22Rv1 (cell line): ENCODE measurements around the gene HMOX1.
A peak's percentile ranks its signal among the peaks of the same experiment; 100 is the strongest.

Experiments used
- H3K27ac ChIP-seq: fragments of 450-650 bp; 2 replicates; pipeline ENCODE4 v1.5.1; 2017
- ZFX ChIP-seq: fragments of 450-650 bp; IDR thresholded peaks from 2 replicates; pipeline ENCODE4 v1.6.1; 2017; ENCODE audit warnings: antibody characterized with exemption, borderline replicate concordance
- TF ChIP-seq, protein P1 (sequence below): fragments of 450-650 bp; IDR thresholded peaks from 2 replicates; pipeline ENCODE4 v1.5.1; 2017; ENCODE audit warnings: mild to moderate bottlenecking

Gene HMOX1

DNA sequence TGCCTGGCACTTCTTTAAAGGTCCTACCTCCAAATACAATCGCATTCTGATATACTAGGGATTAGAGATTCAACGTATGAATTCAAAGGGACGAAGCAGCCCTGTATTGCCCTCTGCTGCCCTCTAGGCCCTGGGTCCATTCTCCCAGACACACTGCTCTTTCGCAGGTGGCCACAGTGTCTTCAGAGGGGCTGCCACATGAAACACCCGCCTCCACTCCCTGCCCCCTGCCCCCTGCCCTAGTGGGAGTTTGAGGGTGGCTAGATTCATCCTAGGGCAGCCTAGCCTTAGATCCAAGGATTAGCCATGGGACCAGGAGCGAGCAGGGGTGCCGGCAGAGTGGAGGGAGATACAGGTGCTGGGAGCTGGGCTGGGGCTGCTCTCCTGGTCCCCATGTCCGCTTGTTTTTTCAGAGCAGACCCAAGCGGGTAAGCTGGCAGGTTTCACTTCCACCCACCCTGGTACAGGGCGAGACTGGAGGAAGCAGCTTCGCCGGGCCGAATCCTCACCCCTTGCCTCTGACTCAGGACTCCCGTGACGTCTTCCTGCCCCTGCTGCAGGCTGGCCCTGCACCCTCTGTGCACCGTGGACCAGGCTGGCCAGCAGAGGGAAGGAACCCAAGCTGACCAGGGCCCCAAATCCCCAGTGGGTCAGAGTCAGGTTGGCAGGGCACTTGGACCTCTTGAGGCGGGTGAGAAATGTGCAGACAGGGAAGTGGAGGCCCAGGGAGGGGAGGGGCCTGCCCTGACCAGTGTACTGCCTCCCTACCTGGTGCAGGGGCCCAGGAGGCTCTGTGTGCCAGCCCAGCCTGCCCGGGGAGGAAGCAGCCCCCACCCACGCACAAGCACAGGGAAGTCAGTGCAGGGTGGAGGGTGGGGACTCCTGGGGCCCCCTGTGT, 28.4 kb upstream of the HMOX1 start:
- TF ChIP-seq, protein P1, sequence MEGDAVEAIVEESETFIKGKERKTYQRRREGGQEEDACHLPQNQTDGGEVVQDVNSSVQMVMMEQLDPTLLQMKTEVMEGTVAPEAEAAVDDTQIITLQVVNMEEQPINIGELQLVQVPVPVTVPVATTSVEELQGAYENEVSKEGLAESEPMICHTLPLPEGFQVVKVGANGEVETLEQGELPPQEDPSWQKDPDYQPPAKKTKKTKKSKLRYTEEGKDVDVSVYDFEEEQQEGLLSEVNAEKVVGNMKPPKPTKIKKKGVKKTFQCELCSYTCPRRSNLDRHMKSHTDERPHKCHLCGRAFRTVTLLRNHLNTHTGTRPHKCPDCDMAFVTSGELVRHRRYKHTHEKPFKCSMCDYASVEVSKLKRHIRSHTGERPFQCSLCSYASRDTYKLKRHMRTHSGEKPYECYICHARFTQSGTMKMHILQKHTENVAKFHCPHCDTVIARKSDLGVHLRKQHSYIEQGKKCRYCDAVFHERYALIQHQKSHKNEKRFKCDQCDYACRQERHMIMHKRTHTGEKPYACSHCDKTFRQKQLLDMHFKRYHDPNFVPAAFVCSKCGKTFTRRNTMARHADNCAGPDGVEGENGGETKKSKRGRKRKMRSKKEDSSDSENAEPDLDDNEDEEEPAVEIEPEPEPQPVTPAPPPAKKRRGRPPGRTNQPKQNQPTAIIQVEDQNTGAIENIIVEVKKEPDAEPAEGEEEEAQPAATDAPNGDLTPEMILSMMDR, result peak; percentile 70
- no peak for TF ChIP-seq ZFX
- H3K27ac ChIP-seq, result peak overlapping the region; percentile 60; the same call in 1 of the 2 replicates

DNA sequence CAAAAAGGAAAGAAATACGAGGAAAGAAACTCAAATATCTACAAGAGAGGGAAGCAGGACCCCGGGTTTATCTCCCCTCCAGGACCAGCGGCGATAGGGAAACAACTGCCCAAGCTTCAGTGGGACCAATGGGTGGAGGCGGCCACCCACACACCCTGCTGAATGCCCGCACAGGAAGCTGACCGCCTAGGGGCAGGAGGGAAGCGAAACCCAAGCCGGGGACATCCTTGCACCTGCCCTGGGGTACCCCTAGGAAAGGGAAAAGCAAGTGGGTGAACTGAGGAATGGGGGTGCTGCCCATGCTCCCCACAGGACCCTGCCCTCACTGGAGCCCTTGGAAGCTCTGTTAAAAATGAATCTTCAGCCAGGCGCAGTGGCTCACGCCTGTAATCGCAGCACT, 27.6 kb upstream of the HMOX1 start:
- H3K27ac ChIP-seq, result no peak overlapping the region

DNA sequence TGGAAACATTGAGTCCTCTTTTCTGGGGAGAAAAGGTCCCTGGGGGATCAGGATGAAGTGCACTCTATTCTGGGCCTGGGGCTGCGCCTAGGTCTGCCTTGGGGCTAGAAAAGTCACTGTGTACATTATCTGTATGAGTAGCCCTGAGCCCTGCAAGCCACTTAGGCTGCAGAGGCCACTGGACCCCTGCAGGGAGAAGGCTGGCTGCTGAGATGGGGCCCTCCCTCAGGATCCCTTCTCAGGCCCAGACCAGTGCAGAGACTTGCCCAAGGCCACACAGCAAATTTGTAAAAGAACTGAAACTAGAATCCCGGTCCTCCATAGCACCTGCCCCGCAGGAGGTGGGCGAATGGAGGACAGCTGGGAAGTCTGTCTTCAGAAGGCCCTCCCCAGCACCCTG, 26.8 kb upstream of the HMOX1 start:
- no peak overlapping the region for H3K27ac ChIP-seq
- no peak for TF ChIP-seq ZFX
- TF ChIP-seq, protein P1, result no peak

More for the DNA sequence above, 27.6 kb upstream of the HMOX1 start:
- TF ChIP-seq, protein P1, result no peak

DNA sequence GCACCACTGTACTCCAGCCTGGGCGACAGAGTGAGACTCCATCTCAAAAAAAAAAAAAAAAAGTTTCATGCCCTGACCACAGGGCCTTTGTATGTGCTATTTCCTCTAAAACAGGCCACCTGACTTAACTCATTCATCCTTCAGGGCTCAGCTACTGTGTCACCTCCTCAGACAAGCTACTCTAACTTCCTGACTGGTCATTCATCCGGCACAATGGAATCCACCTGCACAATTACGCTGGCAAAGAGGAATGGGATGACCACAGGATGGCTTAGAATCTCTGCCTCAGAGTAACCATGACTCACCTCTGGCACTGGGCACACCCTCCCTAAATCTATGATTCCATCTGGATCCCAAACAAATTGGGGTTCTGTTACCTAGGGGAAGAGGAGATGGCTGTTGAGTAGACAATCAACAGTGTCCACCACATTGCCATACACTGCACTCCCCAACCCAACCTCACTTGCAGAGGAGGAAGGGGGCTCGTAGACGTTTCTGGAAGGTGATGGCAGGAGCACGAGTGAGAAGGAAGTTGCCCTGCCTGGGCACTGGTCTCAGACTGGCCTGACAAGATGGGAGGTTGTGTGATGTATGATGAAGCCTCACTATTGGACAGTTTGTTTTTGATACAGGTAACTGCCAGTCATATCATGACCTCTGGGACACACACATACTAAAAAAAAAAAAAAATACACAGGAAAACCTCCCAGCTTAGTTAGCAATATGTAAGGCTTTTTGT, 22.8 kb upstream of the HMOX1 start:
- no peak overlapping the region for H3K27ac ChIP-seq
- no peak for TF ChIP-seq ZFX
- TF ChIP-seq, protein P1, result no peak

DNA sequence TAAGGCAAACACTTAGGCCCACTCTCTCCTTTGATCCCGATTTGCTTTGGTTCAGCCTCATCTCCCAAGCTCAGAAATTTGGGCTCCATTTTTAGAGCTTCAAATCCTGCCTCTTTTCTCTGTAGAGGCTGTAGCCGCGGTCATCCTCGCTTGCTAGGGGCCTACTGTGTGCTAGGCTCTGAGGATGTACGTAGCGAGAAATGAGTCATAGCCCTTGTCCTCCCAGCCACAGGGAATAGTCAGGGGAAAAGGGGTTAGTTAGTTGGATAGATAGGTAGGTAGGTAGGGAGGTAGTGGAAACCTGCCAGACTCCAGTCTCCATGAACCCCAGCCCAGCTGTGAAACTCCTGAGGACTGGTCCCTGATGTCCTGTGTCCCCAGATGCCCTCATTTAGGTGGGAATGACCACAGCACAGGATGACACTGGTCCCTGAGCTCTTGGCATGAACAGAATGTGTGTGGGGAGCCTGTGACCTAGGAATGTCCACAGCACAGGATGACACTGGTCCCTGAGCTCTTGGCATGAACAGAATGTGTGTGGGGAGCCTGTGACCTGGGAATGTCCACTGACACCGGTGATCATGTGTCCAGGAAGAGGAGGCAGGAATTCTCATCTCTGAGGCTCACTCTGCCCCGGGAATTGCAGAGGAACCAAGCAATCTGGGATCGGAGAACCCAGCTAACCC, 21.4 kb upstream of the HMOX1 start:
- no peak overlapping the region for H3K27ac ChIP-seq
- TF ChIP-seq, protein P1, result no peak
- no peak for TF ChIP-seq ZFX

DNA sequence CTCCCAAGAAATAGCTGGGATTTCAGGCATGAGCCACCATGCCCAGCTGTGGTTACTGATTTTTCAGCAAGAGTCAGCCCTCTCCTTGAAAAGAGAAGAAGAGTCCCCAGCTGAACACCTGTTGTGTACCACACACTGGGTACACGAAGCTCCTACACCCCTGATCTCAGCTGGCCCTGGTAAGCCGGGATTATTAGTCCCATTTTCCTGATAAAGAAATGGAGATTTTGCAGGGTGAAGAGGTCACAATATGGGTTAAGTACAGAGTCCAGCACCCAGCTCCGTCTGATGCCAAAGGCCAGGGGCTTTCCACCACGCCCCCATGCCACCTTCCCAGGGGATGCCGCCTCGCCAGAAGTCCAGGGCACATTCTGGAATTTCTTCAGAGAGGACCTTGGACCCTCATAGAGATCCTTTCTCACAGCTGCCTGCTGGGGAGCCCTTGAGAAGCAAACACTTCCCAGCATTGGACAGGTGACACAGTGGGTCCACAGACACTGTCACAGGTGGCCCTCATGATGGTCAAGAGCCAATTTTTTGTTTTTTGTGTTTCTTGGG, 19.8 kb upstream of the HMOX1 start:
- no peak overlapping the region for H3K27ac ChIP-seq

More for the DNA sequence above, 19.8 kb upstream of the HMOX1 start:
- no peak for TF ChIP-seq ZFX
- TF ChIP-seq, protein P1, result no peak
